Measurements from ENCODE around the gene VCL.

The VCL gene

DNA sequence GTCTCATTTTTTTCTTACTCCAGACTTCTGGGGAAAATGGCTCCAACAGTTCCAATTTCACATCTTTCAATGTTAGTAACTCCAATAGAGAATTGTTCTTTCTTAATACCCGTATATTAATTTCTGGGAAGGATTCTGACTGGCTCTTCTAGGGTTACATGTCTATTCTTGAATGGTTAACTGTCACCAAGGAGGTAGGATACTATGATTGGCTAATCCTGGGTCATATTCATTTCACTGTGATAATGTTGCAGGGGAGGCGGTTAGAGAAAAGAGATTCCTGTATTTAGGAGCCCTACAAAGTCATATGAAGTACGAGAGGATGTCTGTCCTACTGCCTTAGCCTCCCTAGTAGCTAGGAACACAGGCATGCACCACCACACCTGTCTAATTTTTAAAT, 16.1 kb upstream of the VCL start:
- TF ChIP-seq SPI1 (IDR thresholded peaks at IDR 0.05; ENCODE audit: borderline replicate concordance, low read depth) (no peak), CTCF (IDR thresholded peaks at IDR 0.05; ENCODE audit: insufficient read depth, low read length) (no peak), GABPA (IDR thresholded peaks at IDR 0.05; ENCODE audit: low read depth) (no peak)
- DNase-seq (ENCODE audit: low read depth in 1 of 2, low spot score in 1 of 2): no peak
- Histone ChIP-seq H3K27ac (replicated peaks) (no peak overlapping the region), H3K27me3 (ENCODE audit: insufficient read depth, poor library complexity, severe bottlenecking) (no peaks in the 10 kb centered on the region), H3K4me3 (replicated peaks; ENCODE audit: insufficient read depth, low read length) (no peak overlapping the region)

GRCh38 chr10:73983096-73984047, 14.5 kb upstream of the VCL start:
- no peaks in the 10 kb centered on the region for H3K27me3 ChIP-seq (ENCODE audit: insufficient read depth, poor library complexity, severe bottlenecking)
- TF ChIP-seq GABPA (IDR thresholded peaks at IDR 0.05; ENCODE audit: low read depth): no peak
- no peak for TF ChIP-seq REST (IDR thresholded peaks at IDR 0.05; ENCODE audit: insufficient replicate concordance, low read depth)
- TF ChIP-seq SPI1 (IDR thresholded peaks at IDR 0.05; ENCODE audit: borderline replicate concordance, low read depth): peak; percentile 68; the same call in 1 of the 2 replicates
- peak overlapping the region; percentile 39 for H3K27ac ChIP-seq (replicated peaks)
- H3K4me3 ChIP-seq (replicated peaks; ENCODE audit: insufficient read depth, low read length): no peak overlapping the region
- peak in 1 of 2 experiments; percentile 75 for DNase-seq (ENCODE audit: low read depth in 1 of 2, low spot score in 1 of 2)

GRCh38 chr10:73989594-73990150, 8.2 kb upstream of the VCL start:
- Histone ChIP-seq H3K27ac (replicated peaks) (no peak overlapping the region), H3K27me3 (ENCODE audit: insufficient read depth, poor library complexity, severe bottlenecking) (no peaks in the 10 kb centered on the region), H3K4me3 (replicated peaks; ENCODE audit: insufficient read depth, low read length) (no peak overlapping the region)
- DNase-seq (ENCODE audit: low read depth in 1 of 2, low spot score in 1 of 2): no peak
- no peak for TF ChIP-seq GABPA (IDR thresholded peaks at IDR 0.05; ENCODE audit: low read depth)
- no peak for TF ChIP-seq POLR2AphosphoS5 (IDR thresholded peaks at IDR 0.05; ENCODE audit: low read depth)

DNA sequence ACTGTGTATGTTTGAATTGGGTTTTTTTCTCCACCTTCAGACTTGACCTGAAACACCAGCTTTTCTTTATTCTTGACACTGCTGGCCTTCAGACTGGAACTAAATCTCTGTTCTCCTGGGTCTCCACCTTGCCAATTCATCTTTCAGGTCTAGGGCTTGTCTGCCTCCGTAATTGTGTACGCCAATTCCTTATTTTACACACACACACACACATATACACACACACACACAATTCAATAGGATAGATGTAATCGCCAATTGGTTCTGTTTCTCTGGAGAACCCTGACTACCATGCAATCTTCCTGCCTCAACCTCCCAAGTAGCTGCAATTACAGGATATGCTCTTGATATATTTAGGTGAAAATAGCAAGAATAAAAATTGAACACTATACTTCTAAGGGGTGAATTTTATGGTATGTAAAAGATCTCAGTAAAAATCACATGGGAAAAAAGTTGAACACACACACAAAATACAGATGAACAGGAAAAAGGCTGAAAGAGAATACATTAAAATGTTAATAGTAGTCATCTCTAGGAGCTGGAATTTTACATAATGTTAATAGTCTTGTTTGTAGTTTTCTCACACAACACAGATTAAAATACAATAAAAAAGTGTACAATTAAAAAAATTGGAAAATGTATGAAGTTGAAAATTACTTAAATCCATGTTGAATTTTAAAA, 6.6 kb upstream of the VCL start:
- peak overlapping the region; percentile 7 for H3K27ac ChIP-seq (replicated peaks)
- TF ChIP-seq CTCF (IDR thresholded peaks at IDR 0.05; ENCODE audit: insufficient read depth, low read length) (no peak), SPI1 (IDR thresholded peaks at IDR 0.05; ENCODE audit: borderline replicate concordance, low read depth) (no peak), GABPA (IDR thresholded peaks at IDR 0.05; ENCODE audit: low read depth) (no peak), POLR2AphosphoS5 (IDR thresholded peaks at IDR 0.05; ENCODE audit: low read depth) (no peak), REST (IDR thresholded peaks at IDR 0.05; ENCODE audit: insufficient replicate concordance, low read depth) (no peak)
- H3K27me3 ChIP-seq (ENCODE audit: insufficient read depth, poor library complexity, severe bottlenecking): no peaks in the 10 kb centered on the region
- DNase-seq (ENCODE audit: low read depth in 1 of 2, low spot score in 1 of 2): no peak
- H3K4me3 ChIP-seq (replicated peaks; ENCODE audit: insufficient read depth, low read length): no peak overlapping the region

Data from HL-60 (cell line).